Measurements from ENCODE around the gene RGS3.
"Not testable (repeated sequence)": the region's sequence is repeated elsewhere in the genome, so short reads cannot be mapped to it uniquely, and the experiment has no call there.

RGS3 gene

GRCh38 chr9:113467183-113467582 lies 3.7 kb downstream of the RGS3 start:
- DNase-seq, result no peak

GRCh38 chr9:113468716-113469448 lies 5.4 kb downstream of the RGS3 start:
- no peak for DNase-seq

GRCh38 chr9:113471143-113471542 lies 7.6 kb downstream of the RGS3 start:
- no peak for DNase-seq

- no peak for DNase-seq
These were observed 8.0 kb downstream of the RGS3 start for GRCh38 chr9:113471566-113471965.

GRCh38 chr9:113472199-113472598 lies 8.7 kb downstream of the RGS3 start:
- no peak for DNase-seq

GRCh38 chr9:113474360-113475028 lies 11.0 kb downstream of the RGS3 start:
- no peak for DNase-seq

- DNase-seq, result no peak
These were observed 11.5 kb downstream of the RGS3 start for GRCh38 chr9:113475031-113475430.

GRCh38 chr9:113475992-113476391 lies 12.5 kb downstream of the RGS3 start:
- DNase-seq, result peak in 1 of 2 experiments; percentile 15

GRCh38 chr9:113476511-113476916 lies 13.0 kb downstream of the RGS3 start:
- no peak for DNase-seq

- no peak for DNase-seq
These were observed 13.5 kb downstream of the RGS3 start for GRCh38 chr9:113477058-113477457.

GRCh38 chr9:113477661-113478060 lies 14.1 kb downstream of the RGS3 start:
- no peak for DNase-seq

GRCh38 chr9:113479174-113479621 lies 15.7 kb downstream of the RGS3 start:
- DNase-seq, result no peak

GRCh38 chr9:113480612-113481011 lies 17.1 kb downstream of the RGS3 start:
- no peak for DNase-seq

- DNase-seq, result no peak
These were observed 17.8 kb downstream of the RGS3 start for GRCh38 chr9:113481176-113481787.

- DNase-seq, result no peak
These were observed 18.8 kb downstream of the RGS3 start for GRCh38 chr9:113482341-113482740.

GRCh38 chr9:113482991-113483675 lies 19.6 kb downstream of the RGS3 start:
- DNase-seq, result no peak

- DNase-seq, result no peak
These were observed 20.2 kb downstream of the RGS3 start for GRCh38 chr9:113483676-113484257.

- no peak for DNase-seq
These were observed 20.8 kb downstream of the RGS3 start for GRCh38 chr9:113484258-113484730.

- DNase-seq, result no peak
These were observed 22.2 kb downstream of the RGS3 start for GRCh38 chr9:113485761-113486115.

- no peak for DNase-seq
These were observed 22.8 kb downstream of the RGS3 start for GRCh38 chr9:113486327-113486726.

- DNase-seq, result no peak
These were observed 24.5 kb downstream of the RGS3 start for GRCh38 chr9:113488071-113488470.

GRCh38 chr9:113488490-113488889 lies 25.0 kb downstream of the RGS3 start:
- DNase-seq, result no peak

GRCh38 chr9:113491147-113491546 lies 27.6 kb downstream of the RGS3 start:
- not testable (repeated sequence) for DNase-seq
